Measurements from ENCODE around the gene FSHR.

Gene FSHR

DNA sequence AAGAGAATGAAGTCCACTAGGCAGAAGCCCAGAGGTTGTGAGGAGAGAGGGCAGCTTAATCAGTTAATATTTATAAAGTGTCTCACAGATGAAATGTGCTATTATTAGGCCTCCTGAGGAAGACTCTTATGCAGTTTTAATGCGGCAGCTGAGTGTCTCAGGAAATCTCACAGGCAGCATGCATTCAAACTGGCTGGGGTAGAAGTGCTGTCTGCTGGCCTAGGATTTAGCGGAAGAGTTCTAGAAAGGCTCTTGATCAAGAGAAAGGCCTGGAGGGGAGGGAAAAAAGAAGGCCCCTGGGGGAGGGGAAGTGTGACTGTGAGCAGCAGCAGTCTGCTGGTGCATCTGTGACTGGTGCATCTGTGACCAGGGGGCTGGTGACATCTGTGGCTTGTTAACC, 133.0 kb downstream of the FSHR start:
- no peak for TF ChIP-seq ZFP3 (CRISPR knock-in tag; IDR thresholded peaks at IDR 0.05)
- TF ChIP-seq BACH2 (CRISPR knock-in tag; IDR thresholded peaks at IDR 0.05; ENCODE audit: borderline replicate concordance): no peak
- TF ChIP-seq ARNTL (CRISPR knock-in tag; IDR thresholded peaks at IDR 0.05; ENCODE audit: borderline replicate concordance, low read depth): no peak
- TF ChIP-seq, protein P1, sequence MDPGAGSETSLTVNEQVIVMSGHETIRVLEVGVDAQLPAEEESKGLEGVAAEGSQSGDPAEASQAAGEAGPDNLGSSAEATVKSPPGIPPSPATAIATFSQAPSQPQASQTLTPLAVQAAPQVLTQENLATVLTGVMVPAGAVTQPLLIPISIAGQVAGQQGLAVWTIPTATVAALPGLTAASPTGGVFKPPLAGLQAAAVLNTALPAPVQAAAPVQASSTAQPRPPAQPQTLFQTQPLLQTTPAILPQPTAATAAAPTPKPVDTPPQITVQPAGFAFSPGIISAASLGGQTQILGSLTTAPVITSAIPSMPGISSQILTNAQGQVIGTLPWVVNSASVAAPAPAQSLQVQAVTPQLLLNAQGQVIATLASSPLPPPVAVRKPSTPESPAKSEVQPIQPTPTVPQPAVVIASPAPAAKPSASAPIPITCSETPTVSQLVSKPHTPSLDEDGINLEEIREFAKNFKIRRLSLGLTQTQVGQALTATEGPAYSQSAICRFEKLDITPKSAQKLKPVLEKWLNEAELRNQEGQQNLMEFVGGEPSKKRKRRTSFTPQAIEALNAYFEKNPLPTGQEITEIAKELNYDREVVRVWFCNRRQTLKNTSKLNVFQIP (CRISPR knock-in tag; IDR thresholded peaks at IDR 0.05; ENCODE audit: borderline replicate concordance, low read depth): no peak
- TF ChIP-seq RARB (CRISPR knock-in tag; IDR thresholded peaks at IDR 0.05): no peak
- TF ChIP-seq ISL1 (CRISPR knock-in tag; IDR thresholded peaks at IDR 0.05): no peak
- TF ChIP-seq, protein P2, sequence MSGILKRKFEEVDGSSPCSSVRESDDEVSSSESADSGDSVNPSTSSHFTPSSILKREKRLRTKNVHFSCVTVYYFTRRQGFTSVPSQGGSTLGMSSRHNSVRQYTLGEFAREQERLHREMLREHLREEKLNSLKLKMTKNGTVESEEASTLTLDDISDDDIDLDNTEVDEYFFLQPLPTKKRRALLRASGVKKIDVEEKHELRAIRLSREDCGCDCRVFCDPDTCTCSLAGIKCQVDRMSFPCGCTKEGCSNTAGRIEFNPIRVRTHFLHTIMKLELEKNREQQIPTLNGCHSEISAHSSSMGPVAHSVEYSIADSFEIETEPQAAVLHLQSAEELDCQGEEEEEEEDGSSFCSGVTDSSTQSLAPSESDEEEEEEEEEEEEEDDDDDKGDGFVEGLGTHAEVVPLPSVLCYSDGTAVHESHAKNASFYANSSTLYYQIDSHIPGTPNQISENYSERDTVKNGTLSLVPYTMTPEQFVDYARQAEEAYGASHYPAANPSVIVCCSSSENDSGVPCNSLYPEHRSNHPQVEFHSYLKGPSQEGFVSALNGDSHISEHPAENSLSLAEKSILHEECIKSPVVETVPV (CRISPR knock-in tag; IDR thresholded peaks at IDR 0.05): no peak
- no peak for ATAC-seq

- no peak for ATAC-seq
- TF ChIP-seq PPARA (CRISPR knock-in tag; IDR thresholded peaks at IDR 0.05; ENCODE audit: borderline replicate concordance) (no peak), ZC3H10 (CRISPR knock-in tag; IDR thresholded peaks at IDR 0.05) (no peak), ARNTL (CRISPR knock-in tag; IDR thresholded peaks at IDR 0.05; ENCODE audit: borderline replicate concordance, low read depth) (no peak), SNAI2 (CRISPR knock-in tag; IDR thresholded peaks at IDR 0.05) (no peak), ZNF70 (CRISPR knock-in tag; IDR thresholded peaks at IDR 0.05) (no peak), BACH2 (CRISPR knock-in tag; IDR thresholded peaks at IDR 0.05; ENCODE audit: borderline replicate concordance) (no peak), ZNF565 (CRISPR knock-in tag; conservative IDR thresholded peaks at IDR 0.05; ENCODE audit: low read depth) (no peak)
- TF ChIP-seq, protein P3, sequence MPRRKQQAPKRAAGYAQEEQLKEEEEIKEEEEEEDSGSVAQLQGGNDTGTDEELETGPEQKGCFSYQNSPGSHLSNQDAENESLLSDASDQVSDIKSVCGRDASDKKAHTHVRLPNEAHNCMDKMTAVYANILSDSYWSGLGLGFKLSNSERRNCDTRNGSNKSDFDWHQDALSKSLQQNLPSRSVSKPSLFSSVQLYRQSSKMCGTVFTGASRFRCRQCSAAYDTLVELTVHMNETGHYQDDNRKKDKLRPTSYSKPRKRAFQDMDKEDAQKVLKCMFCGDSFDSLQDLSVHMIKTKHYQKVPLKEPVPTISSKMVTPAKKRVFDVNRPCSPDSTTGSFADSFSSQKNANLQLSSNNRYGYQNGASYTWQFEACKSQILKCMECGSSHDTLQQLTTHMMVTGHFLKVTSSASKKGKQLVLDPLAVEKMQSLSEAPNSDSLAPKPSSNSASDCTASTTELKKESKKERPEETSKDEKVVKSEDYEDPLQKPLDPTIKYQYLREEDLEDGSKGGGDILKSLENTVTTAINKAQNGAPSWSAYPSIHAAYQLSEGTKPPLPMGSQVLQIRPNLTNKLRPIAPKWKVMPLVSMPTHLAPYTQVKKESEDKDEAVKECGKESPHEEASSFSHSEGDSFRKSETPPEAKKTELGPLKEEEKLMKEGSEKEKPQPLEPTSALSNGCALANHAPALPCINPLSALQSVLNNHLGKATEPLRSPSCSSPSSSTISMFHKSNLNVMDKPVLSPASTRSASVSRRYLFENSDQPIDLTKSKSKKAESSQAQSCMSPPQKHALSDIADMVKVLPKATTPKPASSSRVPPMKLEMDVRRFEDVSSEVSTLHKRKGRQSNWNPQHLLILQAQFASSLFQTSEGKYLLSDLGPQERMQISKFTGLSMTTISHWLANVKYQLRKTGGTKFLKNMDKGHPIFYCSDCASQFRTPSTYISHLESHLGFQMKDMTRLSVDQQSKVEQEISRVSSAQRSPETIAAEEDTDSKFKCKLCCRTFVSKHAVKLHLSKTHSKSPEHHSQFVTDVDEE (CRISPR knock-in tag; IDR thresholded peaks at IDR 0.05): no peak
These were observed 149.1 kb downstream of the FSHR start for GRCh38 chr2:49005261-49005660.

- TF ChIP-seq, protein P2 (CRISPR knock-in tag; IDR thresholded peaks at IDR 0.05): no peak
- TF ChIP-seq ZNF8 (CRISPR knock-in tag; IDR thresholded peaks at IDR 0.05) (no peak), CSDC2 (CRISPR knock-in tag; IDR thresholded peaks at IDR 0.05) (no peak), PPARA (CRISPR knock-in tag; IDR thresholded peaks at IDR 0.05; ENCODE audit: borderline replicate concordance) (no peak), OSR1 (CRISPR knock-in tag; IDR thresholded peaks at IDR 0.05) (no peak), ARNTL (CRISPR knock-in tag; IDR thresholded peaks at IDR 0.05; ENCODE audit: borderline replicate concordance, low read depth) (no peak), ESRRG (CRISPR knock-in tag; IDR thresholded peaks at IDR 0.05) (no peak), TCF4 (CRISPR knock-in tag; IDR thresholded peaks at IDR 0.05; ENCODE audit: borderline replicate concordance) (no peak), BACH2 (CRISPR knock-in tag; IDR thresholded peaks at IDR 0.05; ENCODE audit: borderline replicate concordance) (no peak), ISL1 (CRISPR knock-in tag; IDR thresholded peaks at IDR 0.05) (no peak), GLIS3 (CRISPR knock-in tag; IDR thresholded peaks at IDR 0.05) (no peak), TOX (CRISPR knock-in tag; IDR thresholded peaks at IDR 0.05; ENCODE audit: borderline replicate concordance) (no peak), RARB (CRISPR knock-in tag; IDR thresholded peaks at IDR 0.05) (no peak), ZNF565 (CRISPR knock-in tag; conservative IDR thresholded peaks at IDR 0.05; ENCODE audit: low read depth) (no peak), ZNF70 (CRISPR knock-in tag; IDR thresholded peaks at IDR 0.05) (no peak)
- TF ChIP-seq, protein P4, sequence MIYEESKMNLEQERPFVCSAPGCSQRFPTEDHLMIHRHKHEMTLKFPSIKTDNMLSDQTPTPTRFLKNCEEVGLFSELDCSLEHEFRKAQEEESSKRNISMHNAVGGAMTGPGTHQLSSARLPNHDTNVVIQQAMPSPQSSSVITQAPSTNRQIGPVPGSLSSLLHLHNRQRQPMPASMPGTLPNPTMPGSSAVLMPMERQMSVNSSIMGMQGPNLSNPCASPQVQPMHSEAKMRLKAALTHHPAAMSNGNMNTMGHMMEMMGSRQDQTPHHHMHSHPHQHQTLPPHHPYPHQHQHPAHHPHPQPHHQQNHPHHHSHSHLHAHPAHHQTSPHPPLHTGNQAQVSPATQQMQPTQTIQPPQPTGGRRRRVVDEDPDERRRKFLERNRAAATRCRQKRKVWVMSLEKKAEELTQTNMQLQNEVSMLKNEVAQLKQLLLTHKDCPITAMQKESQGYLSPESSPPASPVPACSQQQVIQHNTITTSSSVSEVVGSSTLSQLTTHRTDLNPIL (CRISPR knock-in tag; IDR thresholded peaks at IDR 0.05; ENCODE audit: low read depth): no peak
- TF ChIP-seq, protein P3 (CRISPR knock-in tag; IDR thresholded peaks at IDR 0.05): no peak
- TF ChIP-seq, protein P1 (CRISPR knock-in tag; IDR thresholded peaks at IDR 0.05; ENCODE audit: borderline replicate concordance, low read depth): no peak
- no peak for ATAC-seq
These were observed 150.2 kb downstream of the FSHR start for GRCh38 chr2:49004036-49004626.

Measured in SK-N-SH treated with all-trans-retinoic acid at 6 μM for 48 hours (cell line).